NCI-H524 (cell line): ENCODE measurements around the gene ERN1.

ENCODE experiments used
- DNase-seq, 2 experiments: peaks; one replicate each; lab custom pipeline; 2025; lab: John Stamatoyannopoulos, UW

ERN1 gene

GRCh38 chr17:64084086-64084939 is 45.6 kb downstream of the ERN1 start:
- DNase-seq, result peak; percentile 68 to 85

DNA sequence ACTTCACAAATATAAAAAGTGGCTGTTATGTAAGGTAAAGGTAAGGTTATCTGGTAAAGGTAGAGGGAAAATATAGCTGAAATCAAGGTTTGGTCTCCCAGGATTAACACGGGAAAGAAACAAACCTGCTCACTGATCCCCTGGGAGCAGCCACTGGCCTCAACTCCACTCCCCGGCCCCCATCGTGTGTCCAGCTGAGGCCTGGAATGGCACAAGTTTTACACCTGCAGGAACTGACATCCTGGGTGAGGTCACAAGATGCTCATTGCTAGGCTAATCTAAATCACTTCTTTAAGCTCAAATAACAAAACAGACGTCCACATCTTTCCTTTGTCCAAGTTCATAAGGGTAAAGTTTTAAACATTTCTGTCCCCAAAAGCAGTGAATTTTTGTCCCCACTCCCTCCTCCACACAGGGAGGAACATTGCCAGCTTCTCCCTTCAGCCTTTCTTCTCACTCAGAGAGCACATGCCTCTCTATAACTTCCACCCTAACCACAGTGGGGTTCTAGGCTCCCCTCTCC is 46.3 kb downstream of the ERN1 start:
- no peak for DNase-seq

- DNase-seq, result no peak
These were observed 46.9 kb downstream of the ERN1 start for GRCh38 chr17:64083093-64083492.

GRCh38 chr17:64081802-64082799 is 47.8 kb downstream of the ERN1 start:
- DNase-seq, result peak; percentile 99 to 100

- peak; percentile 55 to 76 for DNase-seq
These were observed 49.7 kb downstream of the ERN1 start for GRCh38 chr17:64080174-64080618.

DNA sequence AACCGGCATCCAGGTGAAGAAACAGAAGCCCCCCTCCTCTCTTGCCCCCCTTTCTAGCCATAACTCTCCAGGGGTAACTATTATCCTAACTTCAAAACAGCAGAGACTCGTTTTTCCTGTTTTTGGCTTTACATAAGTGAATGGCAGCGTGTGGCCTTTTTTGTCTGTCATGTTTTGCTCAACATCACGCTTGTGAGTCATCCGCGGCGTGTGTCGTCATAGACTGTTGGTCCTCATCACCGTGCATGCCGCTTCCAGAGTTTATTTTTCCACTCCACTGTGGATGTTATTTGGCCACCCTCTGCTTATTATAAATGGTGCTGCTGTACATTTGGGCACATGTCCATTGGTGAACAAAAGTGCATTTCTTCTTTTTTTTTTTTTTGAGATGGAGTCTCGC is 52.6 kb downstream of the ERN1 start:
- DNase-seq, result no peak

DNA sequence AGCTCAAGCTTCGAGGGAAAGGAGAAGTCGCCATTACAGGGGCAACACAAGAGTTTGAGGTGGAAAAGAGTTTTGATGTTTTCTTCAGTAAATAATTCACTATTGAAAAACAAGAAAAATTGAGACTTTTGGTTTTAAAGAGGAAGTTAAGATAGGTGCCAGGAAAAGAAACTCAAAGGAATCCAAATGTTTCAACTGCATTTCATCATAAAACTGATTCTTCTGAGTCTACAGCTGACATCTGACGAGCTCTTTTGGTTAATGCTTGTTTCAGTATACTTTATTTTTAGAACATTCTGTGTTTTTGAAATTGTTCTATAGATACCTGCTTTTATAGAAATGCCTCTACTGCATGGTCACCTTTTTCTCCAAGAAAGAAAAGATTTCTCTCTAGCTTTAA is 54.0 kb downstream of the ERN1 start:
- no peak for DNase-seq

GRCh38 chr17:64074704-64075426 is 55.1 kb downstream of the ERN1 start:
- DNase-seq, result no peak

GRCh38 chr17:64073771-64074703 is 55.9 kb downstream of the ERN1 start:
- no peak for DNase-seq

GRCh38 chr17:64071111-64071510 is 58.8 kb downstream of the ERN1 start:
- DNase-seq, result no peak

- DNase-seq, result no peak
These were observed 59.7 kb downstream of the ERN1 start for GRCh38 chr17:64070213-64070612.

DNA sequence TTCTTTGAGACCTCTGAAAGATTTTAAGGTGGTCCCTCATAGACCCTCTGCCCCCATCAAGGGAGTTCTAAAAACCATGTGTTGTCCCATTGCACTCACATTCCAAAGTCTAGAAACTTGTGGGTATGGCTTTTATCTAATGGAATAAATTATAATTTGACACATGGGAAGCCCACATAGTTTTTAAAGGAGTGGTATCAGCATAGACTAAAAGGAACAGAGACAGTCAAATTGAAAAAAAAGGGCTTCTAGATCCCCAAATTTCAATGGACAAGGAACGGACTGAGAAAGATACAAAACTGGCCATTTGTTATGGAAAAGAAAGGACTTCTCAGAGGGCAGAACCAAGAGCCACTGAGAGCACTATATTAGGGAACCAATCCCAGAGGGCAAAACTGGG is 60.8 kb downstream of the ERN1 start:
- no peak for DNase-seq

GRCh38 chr17:64067657-64068056 is 62.3 kb downstream of the ERN1 start:
- no peak for DNase-seq

DNA sequence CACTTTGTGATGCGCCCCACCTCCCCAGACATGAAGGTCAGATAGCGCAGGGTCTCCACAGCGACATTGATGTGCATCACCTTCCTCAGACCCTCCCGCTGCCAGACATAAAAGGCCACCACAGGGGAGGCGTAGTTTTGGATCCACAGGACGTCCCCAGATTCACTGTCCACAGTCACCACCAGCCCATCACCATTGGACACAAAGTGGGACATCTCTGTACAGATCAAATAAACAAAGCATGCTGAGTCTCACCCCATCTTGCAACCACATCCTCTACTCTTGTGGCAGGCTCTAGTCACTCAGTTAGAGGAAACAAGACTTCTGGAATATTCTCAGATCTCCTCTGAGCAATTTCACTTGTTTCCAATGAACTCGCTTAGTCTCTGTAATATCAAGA is 63.2 kb downstream of the ERN1 start:
- DNase-seq, result no peak

- no peak for DNase-seq
These were observed 64.8 kb downstream of the ERN1 start for GRCh38 chr17:64065161-64065560.

- no peak for DNase-seq
These were observed 65.6 kb downstream of the ERN1 start for GRCh38 chr17:64064331-64064730.

DNA sequence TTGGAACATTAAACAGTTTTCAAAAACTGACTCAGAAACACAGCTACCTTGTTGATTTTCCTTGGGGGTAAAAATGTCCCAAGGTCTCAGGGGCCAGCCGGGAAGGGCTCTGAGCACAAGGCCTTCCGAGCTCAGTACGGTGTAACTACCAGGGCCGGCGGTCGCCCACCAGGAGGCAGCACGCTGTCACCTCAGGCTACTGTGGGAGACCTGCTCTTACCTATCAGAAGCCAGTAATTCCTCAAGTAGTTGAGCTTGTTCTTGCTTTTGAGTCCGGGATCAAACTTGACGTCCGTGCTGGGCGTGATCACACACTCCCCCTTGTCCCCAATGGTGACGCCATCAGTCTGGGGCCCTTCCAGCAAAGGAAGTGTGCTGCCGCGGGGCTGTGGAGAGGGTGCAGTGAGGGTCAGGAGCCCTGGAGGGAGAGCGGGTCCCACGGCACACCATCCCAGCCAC is 66.1 kb downstream of the ERN1 start:
- DNase-seq, result peak in 1 of 2 experiments; percentile 33

- no peak for DNase-seq
These were observed 66.9 kb downstream of the ERN1 start for GRCh38 chr17:64063088-64063487.

GRCh38 chr17:64061178-64061898 is 68.6 kb downstream of the ERN1 start:
- no peak for DNase-seq

DNA sequence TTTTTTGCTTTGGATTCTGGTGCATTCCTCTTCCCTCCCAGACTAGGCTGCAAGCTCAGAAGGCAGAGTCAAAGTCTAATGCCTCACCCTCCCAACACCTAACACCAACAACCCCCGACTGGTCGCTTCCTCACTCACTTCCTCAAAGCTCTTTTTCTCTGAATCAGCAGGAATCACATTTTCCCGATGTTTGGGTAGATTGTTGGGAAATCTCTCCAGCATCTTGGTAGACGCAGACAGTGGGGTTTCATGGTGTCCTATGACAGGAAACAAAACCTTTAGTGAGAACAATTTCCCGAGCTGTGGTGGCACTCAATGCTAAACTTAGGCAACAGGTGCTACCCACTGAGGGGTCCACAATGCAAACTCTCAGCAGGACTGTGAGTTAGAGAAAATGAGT is 69.6 kb downstream of the ERN1 start:
- DNase-seq, result no peak
